Colonic mucosa (tissue), 4 donors: Measurements from ENCODE around the gene ATAD2B. TPM values are rescaled to one million over a fixed set of nuclear protein-coding genes. Genes with fewer than 3 reads are reported as not detected.
"Not testable (repeated sequence)": the region's sequence is repeated elsewhere in the genome, so short reads cannot be mapped to it uniquely, and the experiment has no call there.

Experiments
- DNase-seq: peaks from one replicate; pipeline ENCODE4 v3.0.0-alpha.2; 2020
- H3K27ac ChIP-seq: fragments of 200-600 bp; one replicate; pipeline ENCODE4 v1.8.0; 2021
- H3K27me3 ChIP-seq: fragments of 200-600 bp; one replicate; pipeline ENCODE4 v1.8.0; 2021
- H3K36me3 ChIP-seq: fragments of 200-600 bp; one replicate; pipeline ENCODE4 v1.8.0; 2021
- H3K4me1 ChIP-seq: fragments of 200-600 bp; one replicate; pipeline ENCODE4 v1.8.0; 2021; ENCODE audit warnings: mild to moderate bottlenecking
- H3K4me3 ChIP-seq: fragments of 200-600 bp; one replicate; pipeline ENCODE4 v1.8.0; 2021
- H3K9ac ChIP-seq, 2 donors: one replicate each; pipeline ENCODE4 v1.7.0; 2013; ENCODE audit warnings: control low read depth in 2 of 2, low read depth in 2 of 2, low read length in 2 of 2
- H3K9me3 ChIP-seq: fragments of 200-600 bp; one replicate; pipeline ENCODE4 v1.8.0; 2021
- CTCF ChIP-seq: fragments of 200-600 bp; IDR thresholded peaks from one replicate; pipeline ENCODE4 v1.8.0; 2022; ENCODE audit warnings: antibody characterized with exemption, mild to moderate bottlenecking
- intact Hi-C: fragments of 100-400 bp; cut with DNase I; formaldehyde crosslinking; loops from one replicate; pipeline ENCODE4 v1.14.1; 2022
- total RNA-seq, 2 donors: library from RNA; stranded (reverse); fragmentation: NEBNext Ultra II Directional in 1 of 2; extraction: Animal tissue kit (Norgen Biotek cat#: 25700) in 1 of 2; gene quantifications; one replicate each; pipeline ENCODE4 v1.2.1, GENCODE V29; 2021
- donor health status: healthy.
- donor health status: DM: no; HTN: no; CAD: no.
- donor health status: DM: no; HTN: no; CAD: no.

ATAD2B gene
- total RNA-seq, 2 donors from 2014 or later: 19.2 to 21.7 TPM

- Histone ChIP-seq H3K4me1 (no peaks in the 10 kb centered on the region), H3K27me3 (no peaks in the 10 kb centered on the region), H3K36me3 (no peaks in the 10 kb centered on the region), H3K27ac (no peak overlapping the region), H3K9me3 (no peaks in the 10 kb centered on the region), H3K4me3 (no peak overlapping the region), H3K9ac (no peak overlapping the region)
- DNase-seq: no peak
- intact Hi-C loops: no loop called here
- TF ChIP-seq CTCF: no peak
Measured at GRCh38 chr2:23791030-23791429, 135.9 kb downstream of the ATAD2B start.

GRCh38 chr2:23789012-23789411 lies 137.9 kb downstream of the ATAD2B start:
- TF ChIP-seq CTCF: no peak
- Histone ChIP-seq H3K4me3 (no peak overlapping the region), H3K27ac (no peak overlapping the region), H3K27me3 (no peaks in the 10 kb centered on the region), H3K4me1 (no peaks in the 10 kb centered on the region), H3K9me3 (no peaks in the 10 kb centered on the region), H3K9ac (no peak overlapping the region), H3K36me3 (no peaks in the 10 kb centered on the region)
- no peak for DNase-seq
- intact Hi-C loops: no loop called here

- H3K27me3 ChIP-seq: no peaks in the 10 kb centered on the region
- H3K4me1 ChIP-seq: no peaks in the 10 kb centered on the region
- H3K27ac ChIP-seq: no peak overlapping the region
- no peak for TF ChIP-seq CTCF
- no peak for DNase-seq
- intact Hi-C loops: no loop called here
- no peak overlapping the region for H3K9ac ChIP-seq
- H3K36me3 ChIP-seq: no peaks in the 10 kb centered on the region
- no peaks in the 10 kb centered on the region for H3K9me3 ChIP-seq
- no peak overlapping the region for H3K4me3 ChIP-seq
Measured at GRCh38 chr2:23788100-23788499, 138.8 kb downstream of the ATAD2B start.

- Histone ChIP-seq H3K4me3 (no peak overlapping the region), H3K9ac (no peak overlapping the region), H3K9me3 (no peaks in the 10 kb centered on the region), H3K36me3 (no peaks in the 10 kb centered on the region), H3K27me3 (no peaks in the 10 kb centered on the region), H3K4me1 (no peaks in the 10 kb centered on the region), H3K27ac (no peak overlapping the region)
- TF ChIP-seq CTCF: no peak
- intact Hi-C loops: no loop called here
- DNase-seq: no peak
Measured at GRCh38 chr2:23784971-23785370, 142.0 kb downstream of the ATAD2B start.

GRCh38 chr2:23782646-23783045 lies 144.3 kb downstream of the ATAD2B start:
- Histone ChIP-seq H3K9ac (no peak overlapping the region), H3K9me3 (no peaks in the 10 kb centered on the region), H3K4me1 (no peaks in the 10 kb centered on the region), H3K36me3 (no peaks in the 10 kb centered on the region), H3K27ac (no peak overlapping the region), H3K4me3 (no peak overlapping the region), H3K27me3 (no peaks in the 10 kb centered on the region)
- no peak for TF ChIP-seq CTCF
- no peak for DNase-seq
- intact Hi-C loops: no loop called here

GRCh38 chr2:23782126-23782525 lies 144.8 kb downstream of the ATAD2B start:
- DNase-seq: no peak
- Histone ChIP-seq H3K36me3 (no peaks in the 10 kb centered on the region), H3K4me3 (no peak overlapping the region), H3K27me3 (no peaks in the 10 kb centered on the region), H3K9me3 (no peaks in the 10 kb centered on the region), H3K9ac (no peak overlapping the region), H3K27ac (no peak overlapping the region), H3K4me1 (no peaks in the 10 kb centered on the region)
- no peak for TF ChIP-seq CTCF
- intact Hi-C loops: no loop called here

- H3K4me3 ChIP-seq, H3K36me3 ChIP-seq, H3K27ac ChIP-seq, H3K27me3 ChIP-seq, H3K9ac ChIP-seq, intact Hi-C loops, H3K4me1 ChIP-seq, DNase-seq, H3K9me3 ChIP-seq: not testable (repeated sequence)
Measured at GRCh38 chr2:23780465-23780864, 146.5 kb downstream of the ATAD2B start.
